ENCODE results near the gene RPLP2. TPM values are rescaled to one million over a fixed set of nuclear protein-coding genes. Genes with fewer than 3 reads are reported as not detected.
A peak's percentile ranks its signal among the peaks of the same experiment; 100 is the strongest.

RPLP2 gene
- total RNA-seq, 1 experiment from 2014 or later = 2,582 TPM

- no peak for TF ChIP-seq MXD4 (CRISPR knock-in tag; IDR thresholded peaks at IDR 0.05; ENCODE audit: borderline replicate concordance)
- TF ChIP-seq ZNF138 (CRISPR knock-in tag; conservative IDR thresholded peaks at IDR 0.05) = no peak
- TF ChIP-seq CDX4 (CRISPR knock-in tag; IDR thresholded peaks at IDR 0.05; ENCODE audit: borderline replicate concordance) = no peak
- TF ChIP-seq ATF6 (CRISPR knock-in tag; IDR thresholded peaks at IDR 0.05) = no peak
- no peak for TF ChIP-seq ZMAT4 (CRISPR knock-in tag; IDR thresholded peaks at IDR 0.05)
- TF ChIP-seq RELA (CRISPR knock-in tag; IDR thresholded peaks at IDR 0.05; ENCODE audit: borderline replicate concordance) = no peak
- 0 out of 2 replicates have a peak, but pooled peaks have one; percentile 7 for TF ChIP-seq SMAD3 (CRISPR knock-in tag; IDR thresholded peaks at IDR 0.05; ENCODE audit: borderline replicate concordance)
- no peak for TF ChIP-seq FOXP1 (CRISPR knock-in tag; IDR thresholded peaks at IDR 0.05; ENCODE audit: borderline replicate concordance)
- 0 out of 2 replicates have a peak, but pooled peaks have one; percentile 7 for TF ChIP-seq SP1 (CRISPR knock-in tag; conservative IDR thresholded peaks at IDR 0.05)
These were observed 19.5 kb downstream of the RPLP2 start (continued) for GRCh38 chr11:829176-829846.

GRCh38 chr11:829847-830294 is 20.1 kb downstream of the RPLP2 start:
- POLR2A ChIA-PET = interaction anchor here (1.2 to 4.7 kb wide), 5 partner anchors 10 to 214 kb away, joined by 3 to 38 read pairs (median 7); partner anchors contain the start of genes IRF7, PNPLA2, RPLP2 and TSPAN4
- TF ChIP-seq ATF6 (CRISPR knock-in tag; IDR thresholded peaks at IDR 0.05) = no peak
- no peak for TF ChIP-seq NFATC4 (CRISPR knock-in tag; IDR thresholded peaks at IDR 0.05)
- no peak for TF ChIP-seq ZNF532 (CRISPR knock-in tag; IDR thresholded peaks at IDR 0.05; ENCODE audit: borderline replicate concordance)
- TF ChIP-seq MLX (CRISPR knock-in tag; IDR thresholded peaks at IDR 0.05) = no peak
- no peak for TF ChIP-seq SOX15 (CRISPR knock-in tag; IDR thresholded peaks at IDR 0.05)
- TF ChIP-seq TP53 (CRISPR knock-in tag; IDR thresholded peaks at IDR 0.05) = no peak; the same call in 1 of the 2 replicates
- TF ChIP-seq USF2 (CRISPR knock-in tag; IDR thresholded peaks at IDR 0.05) = no peak
- no peak for TF ChIP-seq PRRX2 (CRISPR knock-in tag; IDR thresholded peaks at IDR 0.05)
- no peak for TF ChIP-seq TEAD4 (CRISPR knock-in tag; IDR thresholded peaks at IDR 0.05)
- TF ChIP-seq IRF1 (CRISPR knock-in tag; IDR thresholded peaks at IDR 0.05) = no peak
- TF ChIP-seq ELF4 (CRISPR knock-in tag; IDR thresholded peaks at IDR 0.05; ENCODE audit: low read depth) = no peak
- peak; percentile 69; the same call in 1 of the 2 replicates for TF ChIP-seq MYBL2 (CRISPR knock-in tag; IDR thresholded peaks at IDR 0.05)
- no peak for TF ChIP-seq MXD4 (CRISPR knock-in tag; IDR thresholded peaks at IDR 0.05; ENCODE audit: borderline replicate concordance)
- no peak for TF ChIP-seq E2F1 (CRISPR knock-in tag; IDR thresholded peaks at IDR 0.05)
- TF ChIP-seq JUN (CRISPR knock-in tag; IDR thresholded peaks at IDR 0.05) = no peak

More at GRCh38 chr11:829847-830294, 20.1 kb downstream of the RPLP2 start:
- Mint-ChIP-seq H3K27me3 (ENCODE audit: low read depth) (peaks cover 33% of the 10 kb centered on the region), H3K36me3 (no peaks in the 10 kb centered on the region), H3K9me3 (no peaks in the 10 kb centered on the region), H3K4me3 (peak overlapping the region; percentile 76), H3K4me1 (peaks cover 49% of the 10 kb centered on the region), H3K27ac (no peak overlapping the region)
- peak; percentile 10 for ATAC-seq
- CTCF ChIA-PET = interaction anchor here (0.5 to 7.7 kb wide), 9 partner anchors 8 to 698 kb away, joined by 3 to 82 read pairs (median 10); partner anchors contain the start of genes PNPLA2, POLR2L and TSPAN4
- no peak for DNase-seq (ENCODE audit: low spot score)
